T47D (cell line): Measurements from ENCODE around the gene ADH1A.
"Not testable (repeated sequence)": the region's sequence is repeated elsewhere in the genome, so short reads cannot be mapped to it uniquely, and the experiment has no call there.

Experiments
- DNase-seq, 2 experiments: peaks; one replicate each; pipeline versions ENCODE4 v3.0.0 to v3.0.0-alpha.2; 2011 to 2012; ENCODE audit warnings: low read depth in 1 of 2, low spot score in 1 of 2
- JUND ChIP-seq: IDR thresholded peaks from 2 replicates; pipeline ENCODE4 v1.6.1; 2012; ENCODE audit warnings: low read depth
- in situ Hi-C: cut with HindIII; loops from 2 replicates; pipeline ENCODE4 v1.10.0; 2016; ENCODE audit warnings: low sequenced_read_pairs, low pct_unique_long_range_greater_than_20kb

Gene ADH1A

GRCh38 chr4:99290848-99291786 lies at the start of gene ADH1A:
Gene ADH1A, minus strand, starts transcription at chr4:99290985. Its CDS starts 71 bp downstream, at chr4:99290914.
- in situ Hi-C loops: no loop called here
- no peak for DNase-seq

GRCh38 chr4:99339172-99339571 lies 48.4 kb upstream of the ADH1A start:
- no peak for TF ChIP-seq JUND
- in situ Hi-C loops: no loop called here
- DNase-seq: no peak

More at GRCh38 chr4:99290848-99291786, at the start of gene ADH1A:
- TF ChIP-seq JUND: no peak

GRCh38 chr4:99336553-99336952 lies 45.8 kb upstream of the ADH1A start:
- in situ Hi-C loops: no loop called here
- no peak for DNase-seq
- TF ChIP-seq JUND: no peak

GRCh38 chr4:99334880-99335279 lies 44.1 kb upstream of the ADH1A start:
- in situ Hi-C loops: no loop called here
- no peak for TF ChIP-seq JUND
- DNase-seq: no peak

- no peak for DNase-seq
- in situ Hi-C loops: no loop called here
- TF ChIP-seq JUND: no peak
These were observed 39.9 kb upstream of the ADH1A start for GRCh38 chr4:99330648-99331047.

GRCh38 chr4:99329876-99330275 lies 39.1 kb upstream of the ADH1A start:
- DNase-seq: no peak
- no peak for TF ChIP-seq JUND
- in situ Hi-C loops: no loop called here

GRCh38 chr4:99324979-99325378 lies 34.2 kb upstream of the ADH1A start:
- peak in 1 of 2 experiments; percentile 35 for DNase-seq
- no peak for TF ChIP-seq JUND
- in situ Hi-C loops: no loop called here

GRCh38 chr4:99324361-99324760 lies 33.6 kb upstream of the ADH1A start:
- no peak for DNase-seq
- TF ChIP-seq JUND: no peak
- in situ Hi-C loops: no loop called here

- no peak for TF ChIP-seq JUND
- no peak for DNase-seq
- in situ Hi-C loops: no loop called here
These were observed 33.0 kb upstream of the ADH1A start for GRCh38 chr4:99323756-99324155.

- no peak for TF ChIP-seq JUND
- no peak for DNase-seq
- in situ Hi-C loops: no loop called here
These were observed 30.7 kb upstream of the ADH1A start, which contains the start of gene ADH1B for GRCh38 chr4:99321241-99322191. Gene ADH1B, minus strand, starts transcription at chr4:99321401. Its CDS starts 70 bp downstream, at chr4:99321331.

GRCh38 chr4:99317811-99318210 lies 27.0 kb upstream of the ADH1A start:
- DNase-seq, in situ Hi-C loops: not testable (repeated sequence)

- no peak for DNase-seq
- no peak for TF ChIP-seq JUND
- in situ Hi-C loops: no loop called here
These were observed 26.6 kb upstream of the ADH1A start for GRCh38 chr4:99317354-99317753.
